Cerebellar nuclear complex (tissue), 1 donor: Measurements from ENCODE around the gene FOXE1.

Experiments used
- DNase-seq, 2 experiments: peaks; one replicate each; lab custom pipeline; 2025; lab: John Stamatoyannopoulos, UW

The FOXE1 gene

GRCh38 chr9:97866848-97867247 is 13.8 kb downstream of the FOXE1 start:
- no peak for DNase-seq

GRCh38 chr9:97868859-97869258 is 15.8 kb downstream of the FOXE1 start:
- no peak for DNase-seq

DNA sequence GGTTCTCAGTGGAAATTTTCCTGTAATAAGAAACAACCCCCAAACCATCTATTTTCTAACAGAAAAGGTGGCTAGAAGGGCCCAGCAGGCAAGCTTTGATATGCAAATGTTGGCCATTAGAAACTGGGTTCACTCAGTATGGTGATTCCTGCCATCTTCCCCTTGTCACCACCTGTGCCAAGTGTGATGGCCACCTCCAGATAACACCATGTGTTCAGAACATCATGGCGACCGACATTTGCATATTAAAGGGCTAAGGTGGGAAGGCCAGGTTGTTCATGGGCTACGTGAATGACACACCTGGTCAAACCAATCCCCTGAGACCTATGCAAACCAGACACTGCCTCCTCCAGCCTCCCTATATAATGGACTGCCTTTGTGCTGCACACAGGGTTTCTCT is 20.4 kb downstream of the FOXE1 start:
- no peak for DNase-seq

- DNase-seq: no peak
Measured at GRCh38 chr9:97873882-97874281, 20.9 kb downstream of the FOXE1 start.

DNA sequence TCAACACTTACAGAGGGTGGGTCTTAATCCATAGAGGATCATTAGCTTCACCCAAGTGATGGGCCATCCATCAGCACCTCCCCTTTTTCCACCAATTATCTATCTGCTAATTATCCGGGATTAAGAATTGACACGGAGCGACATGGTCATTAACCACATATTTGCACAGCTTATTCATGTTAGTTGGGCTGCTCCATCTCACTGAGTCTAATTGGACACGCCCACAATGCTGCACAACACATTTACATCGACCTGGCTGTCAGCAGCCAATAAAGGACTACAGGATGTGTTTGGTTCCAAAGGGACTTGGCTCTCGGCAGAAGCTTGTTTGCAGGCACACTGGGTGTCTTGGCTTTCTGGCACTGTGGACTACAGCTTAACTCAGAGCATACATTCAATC is 21.6 kb downstream of the FOXE1 start:
- no peak for DNase-seq

- DNase-seq: no peak
Measured at GRCh38 chr9:97875111-97875510, 22.1 kb downstream of the FOXE1 start.

- no peak for DNase-seq
Measured at GRCh38 chr9:97876061-97876460, 23.0 kb downstream of the FOXE1 start.

- no peak for DNase-seq
Measured at GRCh38 chr9:97880336-97880735, 27.3 kb downstream of the FOXE1 start.

- no peak for DNase-seq
Measured at GRCh38 chr9:97889941-97890887, 37.2 kb downstream of the FOXE1 start.

DNA sequence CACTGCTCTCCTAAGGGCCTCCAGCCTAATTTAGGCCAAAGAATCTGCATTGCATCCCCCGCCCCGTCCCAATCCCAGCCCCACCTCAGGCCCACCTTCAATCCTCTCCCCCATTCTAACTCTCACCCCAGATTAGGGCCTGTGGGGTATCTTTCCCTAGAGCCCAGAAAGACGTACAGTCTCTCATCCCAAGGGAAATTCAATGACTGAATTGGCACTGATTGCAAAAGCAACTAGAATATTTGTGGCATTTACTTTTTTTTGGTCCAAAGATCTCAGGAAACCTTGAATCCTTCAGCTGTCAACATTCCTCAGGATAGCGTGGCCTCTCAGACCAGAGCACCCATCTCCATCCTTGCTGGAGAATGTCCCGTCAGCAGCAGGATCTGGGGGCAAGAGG is 38.7 kb downstream of the FOXE1 start:
- DNase-seq: no peak

DNA sequence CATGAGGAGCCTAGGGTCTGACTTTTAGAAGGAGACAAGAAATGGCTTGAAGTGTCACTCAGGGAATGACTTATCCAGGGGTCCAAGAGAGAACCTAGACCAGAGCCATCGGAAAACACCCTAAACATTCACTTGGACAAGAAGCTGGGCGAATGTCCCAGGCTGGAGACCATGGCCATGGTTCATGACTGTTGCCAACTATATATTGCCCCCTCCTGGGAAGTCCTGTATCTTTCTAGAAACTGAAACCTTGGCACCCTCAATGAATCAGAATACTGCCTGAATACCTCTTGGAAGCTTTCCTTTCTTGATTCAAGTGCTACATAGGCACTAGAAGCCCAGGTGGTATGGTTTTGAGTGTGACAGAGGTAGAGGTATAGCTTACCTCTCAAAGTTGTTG is 39.4 kb downstream of the FOXE1 start:
- DNase-seq: no peak

GRCh38 chr9:97895211-97895610 is 42.2 kb downstream of the FOXE1 start:
- no peak for DNase-seq

DNA sequence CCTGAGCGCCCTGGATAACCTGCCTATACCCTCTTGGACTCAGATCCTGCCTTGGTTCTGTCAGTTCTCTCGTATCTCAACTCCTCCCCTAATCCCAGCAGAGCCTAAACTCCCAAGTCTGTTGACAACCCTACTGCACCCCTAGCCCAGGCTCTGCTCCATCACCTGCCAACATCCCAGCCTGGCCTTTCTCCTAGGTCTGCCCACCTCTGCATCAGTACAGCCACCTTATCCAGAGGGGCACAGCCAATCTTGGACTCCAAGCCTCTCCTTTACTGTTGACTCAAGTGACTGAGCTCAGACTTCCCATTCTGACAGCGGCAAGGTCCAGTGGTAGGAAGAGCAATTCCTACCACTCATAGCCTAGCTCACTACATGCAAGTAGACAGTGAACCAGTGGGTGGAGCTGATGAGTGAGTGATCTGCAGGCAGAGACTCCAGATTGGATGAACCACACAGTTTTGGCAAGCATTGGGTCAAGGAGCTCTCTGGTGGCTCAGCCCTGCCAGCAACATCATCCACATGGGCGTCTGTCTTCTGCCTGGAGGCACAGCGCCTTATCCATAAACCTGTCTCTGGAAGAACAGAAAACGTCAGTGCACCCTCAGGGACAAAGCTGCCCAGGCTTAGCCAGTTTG is 42.8 kb downstream of the FOXE1 start:
- no peak for DNase-seq

GRCh38 chr9:97900103-97900737 is 47.2 kb downstream of the FOXE1 start:
- no peak for DNase-seq

DNA sequence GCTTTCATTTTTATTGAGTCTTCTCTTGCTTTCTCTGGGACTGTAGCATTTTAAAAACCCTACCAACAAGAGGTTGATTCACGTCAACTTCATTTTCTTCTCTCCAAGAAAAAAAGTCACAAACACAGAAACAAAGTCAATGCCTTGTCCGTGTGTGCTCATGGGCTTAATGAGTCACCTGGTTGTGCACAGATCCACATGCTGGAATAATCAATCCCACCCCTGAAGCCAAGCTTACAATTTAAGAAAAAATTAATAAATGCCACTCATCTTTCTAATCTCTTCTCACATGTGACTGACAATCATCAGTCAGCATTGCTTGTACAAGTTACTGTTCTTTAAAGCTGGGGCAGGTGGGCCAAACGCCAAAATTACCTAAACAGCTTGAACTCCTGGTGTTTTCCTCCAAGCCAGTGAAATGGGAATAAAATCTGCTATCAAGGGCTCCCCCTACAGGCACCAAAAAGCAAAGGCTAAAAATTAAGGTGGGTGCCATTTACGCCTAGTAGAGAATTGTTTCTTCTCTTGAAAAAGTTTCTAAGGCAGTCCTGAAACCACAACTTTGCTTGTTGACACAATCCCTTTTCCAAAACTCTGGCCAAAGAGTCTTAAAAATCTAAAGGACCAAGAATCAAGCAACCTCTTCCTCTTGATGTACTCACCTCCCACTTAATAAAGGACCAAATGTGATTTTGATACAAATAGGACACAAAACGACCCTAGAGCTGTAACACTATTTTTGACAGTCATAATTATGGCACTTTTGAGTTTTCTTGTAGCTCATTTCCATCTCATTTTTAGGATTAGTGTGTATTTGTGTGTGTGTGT is 47.9 kb downstream of the FOXE1 start:
- peak in 1 of 2 experiments; percentile 10 for DNase-seq

DNA sequence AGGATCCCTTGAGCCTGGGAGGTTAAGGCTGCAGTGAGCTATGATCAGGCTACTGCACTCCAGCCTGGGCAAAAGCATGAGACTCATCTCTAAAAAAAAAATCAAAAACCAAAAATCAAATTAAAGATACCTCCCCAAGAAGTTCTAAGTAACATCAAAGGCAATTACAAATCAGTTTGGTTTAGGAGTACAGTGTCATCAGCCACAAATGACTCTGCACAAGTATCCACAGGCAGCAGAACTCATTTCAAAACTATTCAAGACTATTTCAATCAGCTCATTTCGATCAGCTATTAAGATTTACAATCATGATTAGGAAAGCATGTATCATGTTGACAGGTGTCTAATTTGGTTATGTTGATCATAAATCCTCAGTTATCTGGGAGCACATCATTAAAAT is 50.2 kb downstream of the FOXE1 start:
- DNase-seq: no peak

- no peak for DNase-seq
Measured at GRCh38 chr9:97904725-97905124, 51.7 kb downstream of the FOXE1 start.

- no peak for DNase-seq
Measured at GRCh38 chr9:97905228-97905627, 52.2 kb downstream of the FOXE1 start.
